A673 (cell line): ENCODE data around the gene CEP112. TPM values are rescaled to one million over a fixed set of nuclear protein-coding genes. Genes with fewer than 3 reads are reported as not detected.

Source experiments
- BruUV-seq: library from RNA; stranded (reverse); fragments of 400-500 nt; replicated peaks from 2 replicates; lab custom pipeline; 2021; lab: Mats Ljungman, UMichigan
- CTCF ChIA-PET: fragments of 300-600 bp; sonication (Branson Sonifier 250); formaldehyde crosslinking; loops from one replicate; lab custom pipeline; 2022; ENCODE audit warnings: antibody characterized with exemption; lab: Charles Lee
- POLR2A ChIA-PET: fragments of 300-600 bp; sonication (Branson Sonifier 250); formaldehyde crosslinking; loops from one replicate; lab custom pipeline; 2022; ENCODE audit warnings: antibody characterized with exemption; ENCODE audit not compliant: low non-redundant PET; lab: Charles Lee
- DNase-seq: peaks from one replicate; pipeline ENCODE4 v3.0.0-alpha.2; 2015; ENCODE audit warnings: low spot score
- H3K27ac ChIP-seq: fragments of 200-600 bp; sonication (generic); 2 replicates; pipeline ENCODE4 v1.5.1; 2016; ENCODE audit warnings: mixed run types, low read depth, mild to moderate bottlenecking, mixed read lengths, antibody characterized with exemption, low read length; ENCODE audit not compliant: poor library complexity, severe bottlenecking
- H3K27me3 ChIP-seq: fragments of 200-600 bp; sonication (generic); replicated peaks from 2 replicates; pipeline ENCODE4 v1.6.1; 2017; ENCODE audit warnings: mixed run types, low read depth, mild to moderate bottlenecking, mixed read lengths, antibody characterized with exemption, low read length; ENCODE audit not compliant: insufficient read depth, poor library complexity
- H3K36me3 ChIP-seq: fragments of 200-600 bp; sonication (generic); 2 replicates; pipeline ENCODE4 v1.6.1; 2016; ENCODE audit warnings: mixed run types, mild to moderate bottlenecking, mixed read lengths, antibody characterized with exemption, low read length; ENCODE audit not compliant: insufficient read depth, poor library complexity, severe bottlenecking
- H3K4me1 ChIP-seq: fragments of 200-600 bp; sonication (generic); 2 replicates; pipeline ENCODE4 v1.6.1; 2017; ENCODE audit warnings: mixed run types, mild to moderate bottlenecking, mixed read lengths, antibody characterized with exemption, low read length; ENCODE audit not compliant: insufficient read depth, poor library complexity, severe bottlenecking
- H3K4me3 ChIP-seq: fragments of 200-600 bp; sonication (generic); 2 replicates; pipeline ENCODE4 v1.5.1; 2016; ENCODE audit warnings: low read depth, mixed run types, mild to moderate bottlenecking, mixed read lengths, low read length; ENCODE audit not compliant: poor library complexity, severe bottlenecking
- H3K9me3 ChIP-seq: fragments of 200-600 bp; sonication (generic); 2 replicates; pipeline ENCODE4 v1.6.1; 2016; ENCODE audit warnings: mixed run types, low read depth, mild to moderate bottlenecking, mixed read lengths, antibody characterized with exemption, low read length; ENCODE audit not compliant: poor library complexity, severe bottlenecking
- CTCF ChIP-seq: fragments of 300-800, 200-600 bp; sonication (generic); conservative IDR thresholded peaks from 2 replicates; pipeline ENCODE4 v1.5.1; 2017; ENCODE audit warnings: low read depth, mild to moderate bottlenecking, antibody characterized with exemption, low read length, moderate library complexity, mixed read lengths
- EZH2 ChIP-seq: fragments of 200-600 bp; sonication (generic); IDR thresholded peaks from 2 replicates; pipeline ENCODE4 v1.6.1; 2017; ENCODE audit warnings: borderline replicate concordance, low read depth, mild to moderate bottlenecking, mixed read lengths, antibody characterized with exemption, low read length; ENCODE audit not compliant: poor library complexity, severe bottlenecking
- intact Hi-C: fragments of 100-400 bp; cut with micrococcal nuclease; formaldehyde crosslinking; loops from one replicate; pipeline ENCODE4 v1.10.0; 2022; ENCODE audit not compliant: unreplicated experiment
- total RNA-seq: library from RNA; stranded (reverse); gene quantifications from 2 replicates; pipeline ENCODE4 v1.2.3, GENCODE V29; 2021

Gene CEP112
- total RNA-seq, 1 experiment from 2014 or later: 27.2 TPM

GRCh38 chr17:65674246-65675045 lies 517.5 kb downstream of the CEP112 start:
- intact Hi-C loops: no loop called here
- no peaks in the 10 kb centered on the region for H3K27me3 ChIP-seq
- DNase-seq: no peak
- no TSS peak for BruUV-seq
- H3K9me3 ChIP-seq: no peaks in the 10 kb centered on the region
- H3K4me1 ChIP-seq: no peaks in the 10 kb centered on the region
- TF ChIP-seq CTCF: no peak
- TF ChIP-seq EZH2: no peak
- H3K27ac ChIP-seq: no peak overlapping the region
- POLR2A ChIA-PET: no interaction called here
- CTCF ChIA-PET: no interaction called here
- H3K4me3 ChIP-seq: no peak overlapping the region
- no peaks in the 10 kb centered on the region for H3K36me3 ChIP-seq

- no peaks in the 10 kb centered on the region for H3K36me3 ChIP-seq
- CTCF ChIA-PET: no interaction called here
- H3K27ac ChIP-seq: no peak overlapping the region
- no peaks in the 10 kb centered on the region for H3K9me3 ChIP-seq
- H3K27me3 ChIP-seq: no peaks in the 10 kb centered on the region
- no TSS peak for BruUV-seq
- no peak for DNase-seq
- intact Hi-C loops: no loop called here
- no peaks in the 10 kb centered on the region for H3K4me1 ChIP-seq
- POLR2A ChIA-PET: no interaction called here
- H3K4me3 ChIP-seq: no peak overlapping the region
- TF ChIP-seq EZH2: no peak
- TF ChIP-seq CTCF: no peak
Observed at GRCh38 chr17:65670667-65671371, 521.1 kb downstream of the CEP112 start.

- no peaks in the 10 kb centered on the region for H3K27me3 ChIP-seq
- no peak overlapping the region for H3K27ac ChIP-seq
- H3K36me3 ChIP-seq: no peaks in the 10 kb centered on the region
- intact Hi-C loops: no loop called here
- no peak for TF ChIP-seq EZH2
- TF ChIP-seq CTCF: no peak
- no peaks in the 10 kb centered on the region for H3K9me3 ChIP-seq
- ChIA-PET CTCF (no interaction called here), POLR2A (no interaction called here)
- H3K4me1 ChIP-seq: no peaks in the 10 kb centered on the region
- no peak for DNase-seq
- BruUV-seq: no TSS peak
- no peak overlapping the region for H3K4me3 ChIP-seq
Observed at GRCh38 chr17:65668211-65668610, 523.7 kb downstream of the CEP112 start.
